Measurements from ENCODE around the gene CBR4. TPM values are rescaled to one million over a fixed set of nuclear protein-coding genes. Genes with fewer than 3 reads are reported as not detected.

The CBR4 gene
- total and polyA plus RNA-seq, 10 donors = 7.5 to 33.4 (median 21.3) TPM

DNA sequence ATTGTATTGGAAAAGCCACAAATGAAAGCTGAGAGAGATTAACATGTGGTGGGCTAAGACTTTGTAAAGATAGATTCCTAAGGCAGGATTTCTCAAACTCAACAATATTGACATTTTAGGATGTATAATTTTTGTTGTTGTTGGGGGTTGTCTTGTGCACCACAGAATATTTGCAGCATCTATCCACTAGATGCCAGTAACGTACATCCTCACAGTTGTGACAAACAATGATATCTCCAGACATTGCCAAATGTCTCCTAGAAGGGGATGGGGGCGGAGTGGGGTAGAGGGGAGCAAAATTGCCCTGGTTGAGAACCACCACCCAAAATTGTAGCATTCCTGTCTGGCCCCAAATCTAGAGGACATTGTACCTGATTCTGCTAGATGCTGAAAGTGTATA lies 14.7 kb upstream of the CBR4 start:
- Histone ChIP-seq H3K4me1 (no peaks in the 10 kb centered on the region), H3K9me3 (no peaks in the 10 kb centered on the region), H3K27ac (no peak overlapping the region), H3K4me3 (no peak overlapping the region), H3K36me3 (no peaks in the 10 kb centered on the region), H3K27me3 (replicated peaks in 1 of 7) (no peaks in the 10 kb centered on the region)
- no peak for DNase-seq
- intact Hi-C loops (cut with DNase I; ENCODE audit: low total_unique reads) = loop anchor here (10.0 kb wide), 1 partner anchor 460 kb away; no protein-coding TSS in a partner anchor
- TF ChIP-seq POLR2A (IDR thresholded peaks at IDR 0.05) = no peak
- peak in 7 of 11 experiments; percentile 23 to 58 (median 45) for TF ChIP-seq CTCF (IDR thresholded peaks at IDR 0.05 in 8 of 11, conservative IDR thresholded peaks at IDR 0.05 in 3 of 11)
- WGBS, 5 donors = 27 to 49% (median 34%) methylated on average over 2 of the region's 2 CpGs

GRCh38 chr4:169018406-169018805 lies 8.4 kb upstream of the CBR4 start:
- Histone ChIP-seq H3K4me3 (no peak overlapping the region), H3K36me3 (no peaks in the 10 kb centered on the region), H3K27me3 (replicated peaks in 1 of 7) (no peaks in the 10 kb centered on the region), H3K9me3 (no peaks in the 10 kb centered on the region), H3K4me1 (peaks cover 0 to 5% (median 0%) of the 10 kb centered on the region in 6 donors), H3K27ac (no peak overlapping the region)
- TF ChIP-seq CTCF (IDR thresholded peaks at IDR 0.05 in 8 of 11, conservative IDR thresholded peaks at IDR 0.05 in 3 of 11) (no peak), POLR2AphosphoS5 (IDR thresholded peaks at IDR 0.05) (no peak), POLR2A (IDR thresholded peaks at IDR 0.05) (no peak)
- intact Hi-C loops (cut with DNase I; ENCODE audit: low total_unique reads) = no loop called here
- DNase-seq = no peak
- WGBS, 5 donors = 70 to 86% (median 72%) methylated on average over 1 of the region's 1 CpG

GRCh38 chr4:169017971-169018370 lies 7.9 kb upstream of the CBR4 start:
- no peak overlapping the region for H3K4me3 ChIP-seq
- H3K4me1 ChIP-seq = peaks cover 0 to 5% (median 0%) of the 10 kb centered on the region in 6 donors
- no peaks in the 10 kb centered on the region for H3K27me3 ChIP-seq (replicated peaks in 1 of 7)
- WGBS, 5 donors = 88 to 91% (median 90%) methylated on average over 5 of the region's 5 CpGs
- H3K36me3 ChIP-seq = no peaks in the 10 kb centered on the region
- no peaks in the 10 kb centered on the region for H3K9me3 ChIP-seq
- TF ChIP-seq POLR2A (IDR thresholded peaks at IDR 0.05) (no peak), CTCF (IDR thresholded peaks at IDR 0.05 in 8 of 11, conservative IDR thresholded peaks at IDR 0.05 in 3 of 11) (no peak), POLR2AphosphoS5 (IDR thresholded peaks at IDR 0.05) (no peak)
- no peak overlapping the region for H3K27ac ChIP-seq
- intact Hi-C loops (cut with DNase I; ENCODE audit: low total_unique reads) = no loop called here
- no peak for DNase-seq

DNA sequence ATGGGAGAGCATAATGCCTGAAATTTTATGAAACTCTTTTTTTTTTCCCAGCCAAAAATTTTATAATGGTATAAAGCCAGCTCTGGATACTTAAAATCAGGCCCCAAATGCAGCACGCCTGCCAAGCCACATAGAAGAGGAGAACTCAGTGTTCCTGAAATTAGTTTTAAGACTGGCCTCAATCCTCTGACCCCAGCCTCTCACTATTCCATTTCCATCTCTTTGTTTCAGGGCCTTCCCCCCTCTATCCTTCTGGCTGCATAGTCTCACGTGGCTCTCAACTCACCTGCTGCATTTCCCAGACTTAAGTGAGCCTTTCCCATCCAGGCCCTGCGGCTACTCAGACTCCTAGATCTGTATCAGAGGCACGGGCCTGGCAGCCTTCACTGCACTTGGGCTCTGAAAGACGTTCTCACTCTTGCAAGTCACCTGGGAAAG lies 5.2 kb upstream of the CBR4 start:
- Histone ChIP-seq H3K9me3 (no peaks in the 10 kb centered on the region), H3K27ac (peak overlapping the region in 3 of 8 donors; percentile 2 to 52 (median 27)), H3K4me3 (no peak overlapping the region), H3K4me1 (peaks cover 0 to 13% (median 5%) of the 10 kb centered on the region in 6 donors), H3K36me3 (no peaks in the 10 kb centered on the region), H3K27me3 (replicated peaks in 1 of 7) (no peaks in the 10 kb centered on the region)
- WGBS, 5 donors = 61 to 73% (median 68%) methylated on average over 5 of the region's 5 CpGs
- TF ChIP-seq POLR2AphosphoS5 (IDR thresholded peaks at IDR 0.05) (no peak), CTCF (IDR thresholded peaks at IDR 0.05 in 8 of 11, conservative IDR thresholded peaks at IDR 0.05 in 3 of 11) (no peak), POLR2A (IDR thresholded peaks at IDR 0.05) (no peak)
- no peak for DNase-seq
- intact Hi-C loops (cut with DNase I; ENCODE audit: low total_unique reads) = no loop called here

All from spleen (tissue), 11 donors.